HT-29 (cell line): Measurements from ENCODE around the gene MBD6. TPM values are rescaled to one million over a fixed set of nuclear protein-coding genes. Genes with fewer than 3 reads are reported as not detected.
"Not testable (repeated sequence)": the region's sequence is repeated elsewhere in the genome, so short reads cannot be mapped to it uniquely, and the experiment has no call there.

Experiments used
- DNase-seq: peaks from one replicate; pipeline ENCODE4 v3.0.0-alpha.2; 2015; ENCODE audit warnings: low spot score
- total RNA-seq: library from RNA; depleted of rRNA; stranded (reverse); fragments of >200 nt; shearing (Covaris generic); gene quantifications from 2 replicates; pipeline ENCODE4 v1.2.3, GENCODE V29; 2014

Gene MBD6
- total RNA-seq, 1 experiment from 2014 or later: 23.0 TPM

- DNase-seq: no peak
Measured at GRCh38 chr12:57549909-57550640, 27.5 kb downstream of the MBD6 start, which contains the start of gene KIF5A. Gene KIF5A, plus strand, starts transcription at chr12:57550044. Its CDS starts 228 bp downstream, at chr12:57550272.

DNA sequence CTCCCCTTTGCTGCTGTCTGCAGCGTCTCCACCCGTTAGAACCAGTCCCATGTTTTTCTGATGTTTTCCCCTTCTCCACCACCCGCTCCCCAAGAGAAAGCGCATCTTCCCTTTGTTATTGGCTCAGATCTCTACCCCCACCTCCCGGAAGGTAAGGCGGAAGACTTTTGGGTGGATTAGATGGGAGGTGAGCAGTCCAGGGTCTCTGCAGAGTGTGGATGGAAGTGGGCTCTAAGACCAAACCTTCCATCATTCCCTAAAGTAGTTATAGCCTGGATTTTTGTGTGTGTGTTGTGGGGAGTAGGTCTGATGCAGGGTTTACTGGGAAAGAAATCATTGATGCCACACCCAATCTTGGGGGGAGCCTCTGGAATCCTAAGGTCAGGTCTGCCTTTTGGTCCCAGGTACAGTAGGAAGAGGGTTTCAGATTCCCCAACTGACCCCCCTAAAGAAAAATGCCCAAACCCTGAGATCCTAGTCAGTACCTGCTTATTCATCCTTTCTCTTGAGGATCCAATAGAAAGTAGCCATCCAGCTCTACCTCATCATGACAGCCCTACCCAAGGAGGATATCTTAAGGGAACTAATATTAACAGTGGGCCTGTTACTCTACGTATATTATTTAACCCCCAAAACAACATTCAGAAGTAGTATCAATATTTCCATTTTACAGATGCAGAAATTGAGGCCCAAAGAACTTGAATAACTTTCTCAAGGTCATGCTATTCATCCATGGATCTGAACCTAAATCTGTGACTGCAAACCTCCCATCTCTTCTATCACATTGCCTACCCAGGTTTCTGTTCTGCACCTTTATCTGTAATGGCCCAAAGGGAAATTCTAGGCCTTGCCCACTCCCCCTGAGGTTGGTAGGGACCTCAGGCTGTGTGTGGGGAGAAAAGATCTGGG lies 28.3 kb downstream of the MBD6 start:
- DNase-seq: no peak

- DNase-seq: no peak
Measured at GRCh38 chr12:57551637-57552305, 29.1 kb downstream of the MBD6 start.

DNA sequence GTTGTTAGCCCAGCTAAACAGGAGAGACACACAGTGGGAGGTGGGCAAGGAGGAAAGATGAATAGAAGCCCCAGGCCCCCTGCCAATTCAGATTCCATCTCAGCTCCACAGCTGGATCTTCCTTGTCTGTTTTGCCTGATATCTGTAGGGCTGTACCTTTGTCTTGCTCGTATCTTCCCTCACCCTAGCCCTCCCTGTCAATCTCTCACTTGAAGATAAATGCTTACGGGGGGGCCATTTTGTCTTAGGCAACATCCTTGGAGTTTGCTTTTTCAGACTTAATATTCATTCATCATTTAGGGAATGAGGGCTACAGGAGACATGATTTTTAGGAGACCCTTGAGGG lies 29.7 kb downstream of the MBD6 start:
- DNase-seq: no peak

- DNase-seq: no peak
Measured at GRCh38 chr12:57552835-57553313, 30.2 kb downstream of the MBD6 start.

GRCh38 chr12:57553343-57554202 lies 30.9 kb downstream of the MBD6 start:
- DNase-seq: no peak

DNA sequence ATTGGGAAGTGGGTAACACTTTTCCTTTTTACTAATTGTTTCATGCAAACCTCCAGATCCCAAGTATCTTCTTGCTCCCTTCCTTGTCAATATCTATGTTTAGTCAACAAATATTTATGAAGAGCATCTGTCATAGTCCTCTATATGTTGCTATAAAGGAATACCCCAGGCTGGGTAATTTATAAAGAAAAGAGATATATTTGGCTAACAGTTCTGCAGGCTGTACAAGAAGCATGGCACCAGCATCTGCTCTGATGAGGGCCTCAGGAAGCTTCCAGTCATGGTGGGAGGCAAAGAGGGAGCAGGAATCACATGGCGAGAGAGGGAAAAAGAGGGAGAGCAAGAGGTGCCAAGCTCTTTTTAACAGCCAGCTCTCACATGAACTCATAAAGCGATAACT lies 31.8 kb downstream of the MBD6 start:
- no peak for DNase-seq

DNA sequence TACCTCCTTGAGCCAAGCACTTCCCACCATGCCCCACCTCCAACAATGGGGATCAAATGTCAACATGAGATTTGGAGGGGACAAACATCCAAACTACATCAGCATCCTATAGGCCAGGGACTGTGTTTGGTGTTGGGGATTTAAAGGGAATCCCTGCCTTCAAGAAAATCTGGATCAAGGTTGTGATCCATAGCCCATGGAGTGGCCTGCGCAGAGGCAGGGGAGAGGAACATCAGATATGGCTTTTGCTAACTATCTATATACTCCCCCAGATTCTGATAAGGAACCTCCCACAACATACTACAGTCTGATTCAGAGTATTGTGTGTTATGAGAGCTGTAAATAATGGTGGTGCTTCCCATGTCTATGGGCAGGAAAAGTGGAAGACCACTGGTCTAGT lies 32.3 kb downstream of the MBD6 start:
- DNase-seq: no peak

- no peak for DNase-seq
Measured at GRCh38 chr12:57558864-57559263, 36.2 kb downstream of the MBD6 start.

DNA sequence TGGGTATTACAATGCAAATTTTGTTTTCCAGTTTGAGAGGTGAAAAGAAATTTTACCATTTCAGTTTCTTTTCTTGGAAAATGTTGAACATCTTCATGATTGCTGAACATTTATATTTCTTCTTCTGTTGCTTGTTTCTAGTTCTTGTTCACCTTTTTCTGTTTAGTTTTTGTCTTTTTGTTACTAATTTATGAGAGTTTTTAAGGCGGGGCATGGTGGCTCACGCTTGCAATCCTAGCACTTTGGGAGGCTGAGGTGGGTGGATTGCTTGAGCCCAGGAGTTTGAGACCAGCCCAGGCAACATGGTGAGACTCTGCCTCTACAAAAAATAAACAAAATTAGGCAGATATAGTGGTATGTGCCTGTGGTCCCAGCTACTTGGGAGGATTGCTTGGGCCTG lies 37.9 kb downstream of the MBD6 start:
- no peak for DNase-seq

DNA sequence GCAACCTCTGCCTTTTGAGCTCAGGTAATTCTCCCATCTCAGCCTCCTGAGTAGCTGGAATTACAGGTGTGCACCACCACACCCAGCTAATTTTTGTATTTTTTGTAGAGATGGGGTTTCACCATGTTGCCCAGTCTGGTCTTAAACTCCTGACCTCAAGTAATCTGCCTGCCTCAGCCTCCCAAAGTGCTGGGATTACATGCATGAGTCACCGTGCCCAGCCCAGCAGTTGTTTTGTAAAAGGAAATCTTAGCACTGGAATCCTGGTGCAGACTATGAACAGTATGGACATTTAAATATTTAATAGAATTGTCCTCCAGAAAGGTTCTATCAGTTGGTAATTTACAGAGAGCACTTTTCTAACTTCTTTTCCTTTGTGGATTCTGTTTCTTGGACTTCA lies 38.5 kb downstream of the MBD6 start:
- not testable (repeated sequence) for DNase-seq

GRCh38 chr12:57563358-57563757 lies 40.7 kb downstream of the MBD6 start:
- DNase-seq: no peak

GRCh38 chr12:57564178-57564740 lies 41.6 kb downstream of the MBD6 start:
- no peak for DNase-seq

- DNase-seq: no peak
Measured at GRCh38 chr12:57568838-57569237, 46.2 kb downstream of the MBD6 start.

DNA sequence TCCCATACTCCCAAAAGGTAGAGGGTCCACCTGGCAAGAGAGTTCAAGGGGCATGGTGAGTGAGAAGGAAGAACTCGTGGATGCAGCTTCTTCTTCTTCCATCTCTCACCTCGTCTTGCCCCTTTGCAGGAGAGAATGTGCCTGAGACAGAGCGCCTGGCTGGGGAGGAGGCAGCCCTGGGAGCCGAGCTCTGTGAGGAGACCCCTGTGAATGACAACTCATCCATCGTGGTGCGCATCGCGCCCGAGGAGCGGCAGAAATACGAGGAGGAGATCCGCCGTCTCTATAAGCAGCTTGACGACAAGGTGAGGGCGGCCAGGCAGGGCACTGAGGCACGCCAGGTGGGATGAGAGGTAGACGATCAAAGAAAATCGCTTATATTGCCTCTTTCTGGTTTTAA lies 47.2 kb downstream of the MBD6 start:
- no peak for DNase-seq

- not testable (repeated sequence) for DNase-seq
Measured at GRCh38 chr12:57570438-57570837, 47.8 kb downstream of the MBD6 start.

DNA sequence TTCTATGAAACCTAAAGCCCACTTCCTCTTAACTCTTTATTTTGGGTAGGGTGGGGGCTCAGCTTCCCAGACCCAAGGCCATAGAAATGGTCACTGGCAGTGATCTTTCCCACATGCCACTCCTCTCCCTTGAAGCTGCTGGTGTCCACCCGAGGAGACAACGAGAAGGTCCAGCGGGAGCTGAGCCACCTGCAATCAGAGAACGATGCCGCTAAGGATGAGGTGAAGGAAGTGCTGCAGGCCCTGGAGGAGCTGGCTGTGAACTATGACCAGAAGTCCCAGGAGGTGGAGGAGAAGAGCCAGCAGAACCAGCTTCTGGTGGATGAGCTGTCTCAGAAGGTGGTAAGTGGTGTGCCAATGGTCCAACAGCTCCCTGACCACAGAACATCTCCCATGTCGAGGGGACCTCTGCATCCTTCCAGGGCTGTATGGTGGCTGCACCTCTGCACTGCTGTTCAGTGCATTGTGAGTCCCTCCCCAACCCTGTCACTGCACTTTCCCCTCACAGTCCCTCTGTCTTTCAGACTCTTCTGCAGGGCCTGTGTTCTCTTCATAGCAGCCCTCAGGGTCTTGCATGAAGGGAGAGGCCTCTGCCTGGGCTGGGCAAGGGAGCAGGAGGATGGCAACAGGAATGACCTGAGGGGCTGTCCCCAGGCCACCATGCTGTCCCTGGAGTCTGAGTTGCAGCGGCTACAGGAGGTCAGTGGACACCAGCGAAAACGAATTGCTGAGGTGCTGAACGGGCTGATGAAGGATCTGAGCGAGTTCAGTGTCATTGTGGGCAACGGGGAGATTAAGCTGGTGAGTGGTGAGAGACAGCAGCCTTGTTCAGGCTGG lies 49.5 kb downstream of the MBD6 start:
- DNase-seq: no peak

- DNase-seq: no peak
Measured at GRCh38 chr12:57574795-57575194, 52.2 kb downstream of the MBD6 start.

GRCh38 chr12:57575771-57576612 lies 53.4 kb downstream of the MBD6 start:
- DNase-seq: no peak
